A549 (cell line): ENCODE results near the gene AJAP1. TPM values are rescaled to one million over a fixed set of nuclear protein-coding genes. Genes with fewer than 3 reads are reported as not detected.

Source experiments
- ATAC-seq, 2 experiments: fragments of 200-7000 bp in 1 of 2; fragments of >200 bp in 1 of 2; cut with Nextera tagmentation in 1 of 2; cut with Tn5 transposase in 1 of 2; 3 replicates each; pipeline versions ENCODE4 v1.8.0 to v1.9.1; 2018 to 2020; ENCODE audit warnings: mild to moderate bottlenecking in 1 of 2, moderate library complexity in 1 of 2
- CTCF ChIA-PET: fragments of 300-600 bp; sonication (Branson Sonifier 250); formaldehyde crosslinking; extraction: SDS; loops from one replicate; lab custom pipeline; 2021; ENCODE audit warnings: antibody characterized with exemption, inconsistent platforms; lab: Yijun Ruan, JAX
- POLR2A ChIA-PET: fragments of 350-600 bp; formaldehyde crosslinking; extraction: SDS; loops from one replicate; lab custom pipeline; 2021; ENCODE audit warnings: antibody characterized with exemption, inconsistent platforms; lab: Yijun Ruan, JAX
- DNase-seq, 2 experiments: peaks; one replicate each; pipeline versions ENCODE4 v3.0.0 to v3.0.0-alpha.2; 2011 to 2016; ENCODE audit warnings: low read depth in 1 of 2, low spot score in 1 of 2
- FAIRE-seq: peaks from 2 replicates; lab custom pipeline; 2011; peaks lifted over from hg19 to GRCh38; lab: Jason Lieb, UNC
- H3K27ac ChIP-seq, 2 experiments: fragments of >200 bp; sonication (Bioruptor Twin); formaldehyde crosslinking; 3 replicates each; pipeline ENCODE4 v1.5.1; 2016 to 2017
- H3K4me1 ChIP-seq: fragments of >200 bp; sonication (Bioruptor Twin); formaldehyde crosslinking; 3 replicates; pipeline ENCODE4 v1.6.1; 2016
- H3K4me2 ChIP-seq: fragments of >200 bp; sonication (Bioruptor Twin); formaldehyde crosslinking; 3 replicates; pipeline ENCODE4 v1.6.1; 2016
- H3K4me3 ChIP-seq: fragments of >200 bp; sonication (Bioruptor Twin); formaldehyde crosslinking; 3 replicates; pipeline ENCODE4 v1.5.1; 2016
- H3K9me3 ChIP-seq: fragments of >200 bp; sonication (Bioruptor Twin); formaldehyde crosslinking; 3 replicates; pipeline ENCODE4 v1.6.1; 2016
- ATOH8 ChIP-seq: fragments of 250-450 bp; sonication (Bioruptor Pico); IDR thresholded peaks from 2 replicates; pipeline ENCODE4 v1.5.0; 2020; ENCODE audit warnings: low read depth, mild to moderate bottlenecking, moderate library complexity
- BHLHE40 ChIP-seq: IDR thresholded peaks from 2 replicates; pipeline ENCODE4 v1.6.1; 2012; ENCODE audit warnings: low read depth, low read length, inconsistent platforms
- CHD2 ChIP-seq: fragments of 150-350 bp; IDR thresholded peaks from 2 replicates; pipeline ENCODE4 v1.6.1; 2014; ENCODE audit warnings: low read length; ENCODE audit not compliant: partially characterized antibody
- CHD4 ChIP-seq: fragments of 200-600 bp; sonication (generic); IDR thresholded peaks from 2 replicates; pipeline ENCODE4 v1.6.1; 2016; ENCODE audit warnings: antibody characterized with exemption, mild to moderate bottlenecking, borderline replicate concordance
- EHF ChIP-seq: fragments of 250-450 bp; sonication (Bioruptor Pico); IDR thresholded peaks from 2 replicates; pipeline ENCODE4 v1.5.0; 2020; ENCODE audit warnings: mild to moderate bottlenecking
- EHMT2 ChIP-seq: fragments of 200-600 bp; sonication (generic); IDR thresholded peaks from 2 replicates; pipeline ENCODE4 v1.6.1; 2016; ENCODE audit warnings: antibody characterized with exemption, low read depth, mild to moderate bottlenecking, moderate library complexity
- ESRRA ChIP-seq: fragments of 150-350 bp; IDR thresholded peaks from 2 replicates; pipeline ENCODE4 v1.6.1; 2014; ENCODE audit warnings: mild to moderate bottlenecking, low read length, borderline replicate concordance
- FOSB ChIP-seq: fragments of 250-450 bp; sonication (Bioruptor Pico); IDR thresholded peaks from 2 replicates; pipeline ENCODE4 v1.5.0; 2020; ENCODE audit warnings: mild to moderate bottlenecking, moderate library complexity
- GATA3 ChIP-seq: IDR thresholded peaks from 2 replicates; pipeline ENCODE4 v1.6.1; 2012; ENCODE audit warnings: borderline replicate concordance
- HDAC2 ChIP-seq: fragments of 200-600 bp; sonication (generic); IDR thresholded peaks from 2 replicates; pipeline ENCODE4 v1.6.1; 2016
- HES2 ChIP-seq: fragments of >200 bp; sonication (Bioruptor Twin); formaldehyde crosslinking; IDR thresholded peaks from 2 replicates; pipeline ENCODE4 v1.6.1; 2016
- HEYL ChIP-seq: fragments of 250-450 bp; sonication (Bioruptor Pico); IDR thresholded peaks from 2 replicates; pipeline ENCODE4 v1.8.0; 2021; ENCODE audit warnings: mild to moderate bottlenecking, moderate library complexity
- HMGXB4 ChIP-seq: fragments of 250-450 bp; sonication (Bioruptor Pico); IDR thresholded peaks from 2 replicates; pipeline ENCODE4 v1.5.0; 2021; ENCODE audit warnings: mild to moderate bottlenecking, moderate library complexity, borderline replicate concordance
- HOXA7 ChIP-seq: fragments of 250-450 bp; sonication (Bioruptor Pico); IDR thresholded peaks from 2 replicates; pipeline ENCODE4 v1.5.0; 2020; ENCODE audit warnings: mild to moderate bottlenecking, moderate library complexity
- HOXB13 ChIP-seq: fragments of 250-450 bp; sonication (Bioruptor Pico); IDR thresholded peaks from 2 replicates; pipeline ENCODE4 v1.5.0; 2020; ENCODE audit warnings: low read depth, mild to moderate bottlenecking, moderate library complexity
- JUN ChIP-seq, 2 experiments: fragments of >200 bp; sonication (Bioruptor Twin); formaldehyde crosslinking; IDR thresholded peaks; 2 replicates in 1 of 2; 3 replicates in 1 of 2; pipeline ENCODE4 v1.6.1; 2016 to 2017
- JUNB ChIP-seq: fragments of >200 bp; sonication (Bioruptor Twin); formaldehyde crosslinking; IDR thresholded peaks from 2 replicates; pipeline ENCODE4 v1.6.1; 2016
- MAFK ChIP-seq: fragments of 450-650 bp; IDR thresholded peaks from 2 replicates; pipeline ENCODE4 v1.6.1; 2014; ENCODE audit not compliant: partially characterized antibody
- MAZ ChIP-seq: fragments of 150-350 bp; IDR thresholded peaks from 2 replicates; pipeline ENCODE4 v1.6.1; 2014; ENCODE audit warnings: antibody characterized with exemption, low read depth, low read length, borderline replicate concordance
- NR3C1 ChIP-seq: fragments of >200 bp; sonication (Bioruptor Twin); formaldehyde crosslinking; IDR thresholded peaks from 3 replicates; pipeline ENCODE4 v1.6.1; 2017
- POLR2A ChIP-seq: IDR thresholded peaks from 2 replicates; pipeline ENCODE4 v1.6.1; 2012; ENCODE audit warnings: mild to moderate bottlenecking, low read length
- POLR2AphosphoS2 ChIP-seq: conservative IDR thresholded peaks from 2 replicates; pipeline ENCODE4 v1.6.1; 2012; ENCODE audit warnings: low read length, improper control_type of control experiment, inconsistent platforms
- RAD21 ChIP-seq, 2 experiments: fragments of >200 bp in 1 of 2; sonication (Bioruptor Twin) in 1 of 2; formaldehyde crosslinking in 1 of 2; IDR thresholded peaks in 1 of 2; conservative IDR thresholded peaks in 1 of 2; 2 replicates in 1 of 2; 3 replicates in 1 of 2; pipeline ENCODE4 v1.6.1; 2012 to 2018; ENCODE audit warnings: inconsistent platforms in 1 of 2
- RARB ChIP-seq: fragments of 250-450 bp; sonication (Bioruptor Pico); IDR thresholded peaks from 2 replicates; pipeline ENCODE4 v1.8.0; 2021; ENCODE audit warnings: mild to moderate bottlenecking, moderate library complexity
- RCOR1 ChIP-seq: fragments of 150-350 bp; IDR thresholded peaks from 2 replicates; pipeline ENCODE4 v1.6.1; 2014; ENCODE audit warnings: antibody characterized with exemption, low read length, low read depth
- RFX5 ChIP-seq: fragments of 450-650 bp; IDR thresholded peaks from 2 replicates; pipeline ENCODE4 v1.7.1; 2014; ENCODE audit warnings: antibody characterized with exemption, mild to moderate bottlenecking, moderate library complexity
- TFCP2L1 ChIP-seq: fragments of 250-450 bp; sonication (Bioruptor Pico); IDR thresholded peaks from 2 replicates; pipeline ENCODE4 v1.5.0; 2021; ENCODE audit warnings: mild to moderate bottlenecking
- TP53 ChIP-seq: fragments of 250-450 bp; sonication (Bioruptor Pico); IDR thresholded peaks from 2 replicates; pipeline ENCODE4 v1.5.0; 2021; ENCODE audit warnings: mild to moderate bottlenecking, moderate library complexity
- ZSCAN20 ChIP-seq: fragments of 250-450 bp; sonication (Bioruptor Pico); IDR thresholded peaks from 2 replicates; pipeline ENCODE4 v1.8.0; 2022; ENCODE audit warnings: mild to moderate bottlenecking, moderate library complexity
- WGBS: methylation state at CpG from one replicate; pipeline ENCODE4 v1.1.6; 2017; ENCODE audit errors: missing lambda C conversion rate; 5-methylcytosine and 5-hydroxymethylcytosine counted together
- polyA plus RNA-seq, 4 experiments: library from polyadenylated mRNA; depleted of rRNA in 3 of 4; stranded (reverse); fragments of >200 nt; fragmentation: RNase III in 1 of 4; extraction: RNeasy Plus Mini Kit Qiagen cat#74134 plus additional on column Dnase treatment in 1 of 4; gene quantifications; 2 replicates in 3 of 4; 3 replicates in 1 of 4; pipeline ENCODE4 v1.2.3, GENCODE V29; 2011 to 2017
- TF ChIP-seq, protein P1 (sequence below): fragments of 150-350 bp; IDR thresholded peaks from 2 replicates; pipeline ENCODE4 v1.6.1; 2014; ENCODE audit warnings: low read depth, mild to moderate bottlenecking, low read length
- TF ChIP-seq, protein P2 (sequence below): IDR thresholded peaks from 2 replicates; pipeline ENCODE4 v1.6.1; 2012; ENCODE audit warnings: low read depth, borderline replicate concordance

The AJAP1 gene
- polyA plus RNA-seq, 2 of the 4 experiments (the other 2 are of a cell fraction): not detected

GRCh38 chr1:4755301-4755845 lies 101.0 kb downstream of the AJAP1 start:
- POLR2A ChIA-PET: no interaction called here
- CTCF ChIA-PET: no interaction called here
- Histone ChIP-seq H3K4me3 (no peak overlapping the region), H3K4me2 (no peak overlapping the region), H3K27ac (no peak overlapping the region), H3K9me3 (no peaks in the 10 kb centered on the region; the same call in 2 of the 3 replicates), H3K4me1 (no peaks in the 10 kb centered on the region)
- DNase-seq (no peak), ATAC-seq (no peak), FAIRE-seq (no peak)
- TF ChIP-seq EHMT2 (no peak), CHD4 (no peak), RARB (no peak), POLR2A (no peak), FOSB (CRISPR knock-in tag) (no peak), ATOH8 (CRISPR knock-in tag) (no peak), ESRRA (no peak), RCOR1 (no peak), JUNB (no peak), POLR2AphosphoS2 (no peak), GATA3 (no peak), RFX5 (no peak), TP53 (CRISPR knock-in tag) (no peak), BHLHE40 (no peak), ZSCAN20 (CRISPR knock-in tag) (no peak), NR3C1 (no peak), HES2 (no peak), HEYL (CRISPR knock-in tag) (no peak)
- TF ChIP-seq, protein P1, sequence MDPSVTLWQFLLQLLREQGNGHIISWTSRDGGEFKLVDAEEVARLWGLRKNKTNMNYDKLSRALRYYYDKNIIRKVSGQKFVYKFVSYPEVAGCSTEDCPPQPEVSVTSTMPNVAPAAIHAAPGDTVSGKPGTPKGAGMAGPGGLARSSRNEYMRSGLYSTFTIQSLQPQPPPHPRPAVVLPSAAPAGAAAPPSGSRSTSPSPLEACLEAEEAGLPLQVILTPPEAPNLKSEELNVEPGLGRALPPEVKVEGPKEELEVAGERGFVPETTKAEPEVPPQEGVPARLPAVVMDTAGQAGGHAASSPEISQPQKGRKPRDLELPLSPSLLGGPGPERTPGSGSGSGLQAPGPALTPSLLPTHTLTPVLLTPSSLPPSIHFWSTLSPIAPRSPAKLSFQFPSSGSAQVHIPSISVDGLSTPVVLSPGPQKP: no peak
- WGBS: 11% methylated on average over 6 of the region's 8 CpGs

GRCh38 chr1:4755864-4756504 lies 101.6 kb downstream of the AJAP1 start:
- TF ChIP-seq EHF (CRISPR knock-in tag): no peak
- TF ChIP-seq MAZ: no peak
- no peak for TF ChIP-seq HMGXB4
- TF ChIP-seq EHMT2: no peak
- no peak for TF ChIP-seq RARB
- no peak for TF ChIP-seq TP53 (CRISPR knock-in tag)
- TF ChIP-seq HOXB13 (CRISPR knock-in tag): no peak
- no peak for TF ChIP-seq ATOH8 (CRISPR knock-in tag)
- no peak for TF ChIP-seq HOXA7 (CRISPR knock-in tag)
- TF ChIP-seq CHD2: no peak
- TF ChIP-seq NR3C1: no peak
- TF ChIP-seq, protein P2, sequence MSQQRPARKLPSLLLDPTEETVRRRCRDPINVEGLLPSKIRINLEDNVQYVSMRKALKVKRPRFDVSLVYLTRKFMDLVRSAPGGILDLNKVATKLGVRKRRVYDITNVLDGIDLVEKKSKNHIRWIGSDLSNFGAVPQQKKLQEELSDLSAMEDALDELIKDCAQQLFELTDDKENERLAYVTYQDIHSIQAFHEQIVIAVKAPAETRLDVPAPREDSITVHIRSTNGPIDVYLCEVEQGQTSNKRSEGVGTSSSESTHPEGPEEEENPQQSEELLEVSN: no peak
- TF ChIP-seq JUN (IDR thresholded peaks at IDR 0.05): no peak
- TF ChIP-seq POLR2A: no peak
- TF ChIP-seq HDAC2: no peak
- no peak for TF ChIP-seq TFCP2L1 (CRISPR knock-in tag)
- TF ChIP-seq RAD21 (conservative IDR thresholded peaks at IDR 0.05 in 1 of 2, IDR thresholded peaks at IDR 0.05 in 1 of 2): no peak
- TF ChIP-seq MAFK: no peak
- Histone ChIP-seq H3K4me1 (no peaks in the 10 kb centered on the region), H3K9me3 (no peaks in the 10 kb centered on the region; the same call in 2 of the 3 replicates), H3K4me3 (no peak overlapping the region), H3K4me2 (no peak overlapping the region), H3K27ac (no peak overlapping the region)
- ATAC-seq (no peak), FAIRE-seq (no peak), DNase-seq (no peak)
- ChIA-PET CTCF (no interaction called here), POLR2A (no interaction called here)
- 31% methylated on average over 7 of the region's 8 CpGs for WGBS
